HepG2 (cell line): ENCODE data around the gene SLC4A9. TPM values are rescaled to one million over a fixed set of nuclear protein-coding genes. Genes with fewer than 3 reads are reported as not detected.
A peak's percentile ranks its signal among the peaks of the same experiment; 100 is the strongest.

ENCODE experiments used
- CBX2 ChIP-seq, 2 experiments: fragments of 200-600 bp in 1 of 2; sonication (generic); formaldehyde crosslinking in 1 of 2; IDR thresholded peaks; 2 replicates each; pipeline versions ENCODE4 v1.7.0 to v1.8.1; 2018 to 2022; ENCODE audit warnings: low read depth in 2 of 2, low read length in 1 of 2, mild to moderate bottlenecking in 1 of 2, missing genetic modification reagents in 1 of 2
- FOXP1 ChIP-seq, 2 experiments: fragments of 450-650 bp in 1 of 2; IDR thresholded peaks; 2 replicates each; pipeline ENCODE4 v1.6.1; 2017 to 2018; ENCODE audit warnings: antibody characterized with exemption in 1 of 2
- HOXA7 ChIP-seq: sonication (generic); formaldehyde crosslinking; IDR thresholded peaks from 2 replicates; pipeline ENCODE4 v1.8.1; 2022; ENCODE audit warnings: mild to moderate bottlenecking, missing genetic modification reagents, moderate library complexity
- KDM3A ChIP-seq: IDR thresholded peaks from 2 replicates; pipeline ENCODE4 v1.6.1; 2018; ENCODE audit warnings: low read depth, missing compliant biosample characterization
- KDM5B ChIP-seq: sonication (generic); formaldehyde crosslinking; IDR thresholded peaks from 2 replicates; pipeline ENCODE4 v1.4.0; 2020; ENCODE audit warnings: missing genetic modification reagents, mild to moderate bottlenecking, borderline replicate concordance
- RORA ChIP-seq: sonication (generic); formaldehyde crosslinking; IDR thresholded peaks from 2 replicates; pipeline ENCODE4 v1.5.0; 2020; ENCODE audit warnings: mild to moderate bottlenecking, missing genetic modification reagents, moderate library complexity
- SRSF1 ChIP-seq: fragments of 200-400 bp; formaldehyde crosslinking; optimal IDR thresholded peaks from 2 replicates; pipeline ENCODE3; 2017; ENCODE audit warnings: mild to moderate bottlenecking, low read depth, low read length, moderate library complexity
- SRSF9 ChIP-seq: fragments of 200-400 bp; formaldehyde crosslinking; IDR thresholded peaks from 2 replicates; pipeline ENCODE4 v1.6.1; 2018; ENCODE audit warnings: borderline replicate concordance, mild to moderate bottlenecking, low read depth, low read length; ENCODE audit not compliant: insufficient read depth, poor library complexity, severe bottlenecking
- XBP1 ChIP-seq: sonication (generic); formaldehyde crosslinking; IDR thresholded peaks from 2 replicates; pipeline ENCODE4 v1.5.0; 2020; ENCODE audit warnings: missing genetic modification reagents
- ZBTB38 ChIP-seq: sonication (generic); formaldehyde crosslinking; IDR thresholded peaks from 2 replicates; pipeline ENCODE4 v1.5.1; 2020; ENCODE audit warnings: mild to moderate bottlenecking, missing genetic modification reagents
- ZBTB7B ChIP-seq: sonication (generic); formaldehyde crosslinking; IDR thresholded peaks from 2 replicates; pipeline ENCODE4 v1.4.0; 2020; ENCODE audit warnings: missing genetic modification reagents
- ZFP82 ChIP-seq: sonication (generic); formaldehyde crosslinking; IDR thresholded peaks from 2 replicates; pipeline ENCODE4 v1.5.1; 2020; ENCODE audit warnings: mild to moderate bottlenecking, missing genetic modification reagents, borderline replicate concordance
- ZNF879 ChIP-seq: sonication (generic); formaldehyde crosslinking; IDR thresholded peaks from 2 replicates; pipeline ENCODE4 v1.8.1; 2023; ENCODE audit warnings: missing genetic modification reagents
- polyA plus RNA-seq, 8 experiments: library from polyadenylated mRNA; depleted of rRNA in 3 of 8; stranded (reverse) in 7 of 8; unstranded in 1 of 8; fragments of >200 nt; fragmentation: Illumina TruSeq in 4 of 8; extraction: Trizol in 4 of 8; gene quantifications; 2 replicates each; pipeline versions ENCODE4 v1.2.1 to v1.2.3, GENCODE V29; 2011 to 2016; ENCODE audit warnings: low read depth in 4 of 8, missing spikeins in 1 of 8, mixed read lengths in 1 of 8; ENCODE audit not compliant: insufficient read depth in 1 of 8
- total RNA-seq, 5 experiments: library from RNA; depleted of rRNA; stranded (reverse); fragments of >200 nt; fragmentation: Illumina TruSeq; extraction: Trizol; gene quantifications; 2 replicates each; pipeline ENCODE4 v1.2.3, GENCODE V29; 2016; ENCODE audit warnings: low read depth in 1 of 5
- TF ChIP-seq, protein P1 (sequence below): sonication (generic); formaldehyde crosslinking; conservative IDR thresholded peaks from 2 replicates; pipeline ENCODE4 v1.4.0; 2020; ENCODE audit warnings: mild to moderate bottlenecking, missing genetic modification reagents, moderate library complexity
- TF ChIP-seq, protein P2 (sequence below): sonication (generic); formaldehyde crosslinking; IDR thresholded peaks from 2 replicates; pipeline ENCODE4 v1.8.1; 2023; ENCODE audit warnings: mild to moderate bottlenecking, moderate library complexity, missing genetic modification reagents
- TF ChIP-seq, protein P3 (sequence below): sonication (generic); formaldehyde crosslinking; IDR thresholded peaks from 2 replicates; pipeline ENCODE4 v1.5.0; 2020; ENCODE audit warnings: mild to moderate bottlenecking, missing genetic modification reagents
- TF ChIP-seq, protein P4 (sequence below): sonication (generic); formaldehyde crosslinking; IDR thresholded peaks from 2 replicates; pipeline ENCODE4 v1.8.1; 2023; ENCODE audit warnings: mild to moderate bottlenecking, missing genetic modification reagents
- TF ChIP-seq, protein P5 (sequence below), 2 experiments: sonication (generic) in 1 of 2; formaldehyde crosslinking in 1 of 2; IDR thresholded peaks; 2 replicates each; pipeline versions ENCODE4 v1.4.0 to v1.6.1; 2018 to 2020; ENCODE audit warnings: missing genetic modification reagents in 2 of 2, borderline replicate concordance in 1 of 2, low read depth in 1 of 2, mild to moderate bottlenecking in 1 of 2, missing biosample characterization in 1 of 2

The SLC4A9 gene
- total and polyA plus RNA-seq, 2 of the 13 experiments (the other 11 are each of a cell fraction or from before 2014, with no cell fraction given), result not detected

DNA sequence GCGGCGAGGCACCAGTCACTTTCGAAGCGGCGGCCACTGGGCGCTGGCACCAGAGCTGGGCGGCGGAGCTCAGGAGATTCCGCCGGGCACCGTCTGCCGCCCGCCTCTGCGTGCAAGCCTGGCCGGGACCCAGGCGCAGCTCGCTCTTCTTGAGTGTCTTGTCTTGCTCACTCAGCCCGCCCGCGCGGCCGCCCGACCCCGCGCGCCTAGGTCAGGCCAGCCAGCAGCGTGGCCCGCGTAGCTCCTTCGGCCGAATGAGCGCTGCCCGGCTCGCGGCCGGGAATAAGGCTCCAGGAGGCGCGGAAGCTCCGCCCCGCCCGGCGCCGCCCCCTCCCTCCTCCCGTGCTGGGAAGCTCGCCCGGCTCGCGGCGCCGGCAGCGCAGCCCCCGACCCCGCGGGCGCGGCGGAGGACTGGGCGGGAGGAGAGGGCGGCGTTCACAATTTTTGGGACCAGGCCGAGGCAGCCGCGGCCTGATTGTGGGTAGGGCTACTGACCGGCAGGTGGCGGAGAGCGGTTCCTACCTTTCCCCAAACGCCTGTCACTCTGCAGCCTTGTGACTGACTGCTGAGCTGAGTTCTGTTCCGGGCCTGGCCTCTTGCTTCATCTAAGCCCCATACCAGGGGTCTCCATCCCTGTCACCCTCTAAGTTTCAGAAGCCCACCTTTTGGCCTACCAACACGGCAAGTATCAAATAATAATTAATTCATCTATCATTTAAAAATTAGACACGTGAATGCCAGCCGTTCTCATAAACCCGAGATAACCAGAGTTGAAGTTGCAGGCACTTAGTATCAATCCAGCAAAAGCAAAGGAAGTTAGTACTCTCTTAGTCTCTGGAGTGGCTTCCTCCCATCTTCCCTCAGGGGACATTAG lies 13.4 kb upstream of the SLC4A9 start, which contains the start of gene HBEGF (continued):
- TF ChIP-seq, protein P1, sequence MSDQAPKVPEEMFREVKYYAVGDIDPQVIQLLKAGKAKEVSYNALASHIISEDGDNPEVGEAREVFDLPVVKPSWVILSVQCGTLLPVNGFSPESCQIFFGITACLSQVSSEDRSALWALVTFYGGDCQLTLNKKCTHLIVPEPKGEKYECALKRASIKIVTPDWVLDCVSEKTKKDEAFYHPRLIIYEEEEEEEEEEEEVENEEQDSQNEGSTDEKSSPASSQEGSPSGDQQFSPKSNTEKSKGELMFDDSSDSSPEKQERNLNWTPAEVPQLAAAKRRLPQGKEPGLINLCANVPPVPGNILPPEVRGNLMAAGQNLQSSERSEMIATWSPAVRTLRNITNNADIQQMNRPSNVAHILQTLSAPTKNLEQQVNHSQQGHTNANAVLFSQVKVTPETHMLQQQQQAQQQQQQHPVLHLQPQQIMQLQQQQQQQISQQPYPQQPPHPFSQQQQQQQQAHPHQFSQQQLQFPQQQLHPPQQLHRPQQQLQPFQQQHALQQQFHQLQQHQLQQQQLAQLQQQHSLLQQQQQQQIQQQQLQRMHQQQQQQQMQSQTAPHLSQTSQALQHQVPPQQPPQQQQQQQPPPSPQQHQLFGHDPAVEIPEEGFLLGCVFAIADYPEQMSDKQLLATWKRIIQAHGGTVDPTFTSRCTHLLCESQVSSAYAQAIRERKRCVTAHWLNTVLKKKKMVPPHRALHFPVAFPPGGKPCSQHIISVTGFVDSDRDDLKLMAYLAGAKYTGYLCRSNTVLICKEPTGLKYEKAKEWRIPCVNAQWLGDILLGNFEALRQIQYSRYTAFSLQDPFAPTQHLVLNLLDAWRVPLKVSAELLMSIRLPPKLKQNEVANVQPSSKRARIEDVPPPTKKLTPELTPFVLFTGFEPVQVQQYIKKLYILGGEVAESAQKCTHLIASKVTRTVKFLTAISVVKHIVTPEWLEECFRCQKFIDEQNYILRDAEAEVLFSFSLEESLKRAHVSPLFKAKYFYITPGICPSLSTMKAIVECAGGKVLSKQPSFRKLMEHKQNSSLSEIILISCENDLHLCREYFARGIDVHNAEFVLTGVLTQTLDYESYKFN (CRISPR knock-in tag), result no peak
- TF ChIP-seq ZBTB38 (CRISPR knock-in tag), result no peak
- no peak for TF ChIP-seq HOXA7 (CRISPR knock-in tag)
- TF ChIP-seq XBP1, result no peak
- peak; percentile 83; the same call in 1 of the 2 replicates for TF ChIP-seq KDM5B (CRISPR knock-in tag)
- TF ChIP-seq, protein P2, sequence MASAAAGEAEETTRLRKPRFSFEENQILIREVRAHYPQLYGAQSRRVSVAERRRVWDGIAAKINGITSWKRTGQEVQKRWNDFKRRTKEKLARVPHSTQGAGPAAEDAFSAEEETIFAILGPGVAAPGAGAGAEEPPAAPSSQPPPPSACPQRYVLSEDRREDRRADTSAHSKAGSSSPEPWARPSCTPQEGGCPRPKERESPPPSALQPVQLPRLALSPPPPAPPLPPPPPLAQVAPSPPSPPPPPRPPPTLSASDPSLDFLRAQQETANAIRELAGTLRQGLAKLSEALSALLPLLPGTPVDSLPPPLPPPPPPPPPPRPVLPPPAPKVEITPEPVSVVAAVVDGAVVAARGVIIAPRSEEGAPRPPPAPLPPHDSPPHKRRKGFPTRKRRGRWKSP, result no peak
- no peak for TF ChIP-seq CBX2 (IDR thresholded peaks at IDR 0.05; ENCODE audit: low read depth, low read length)
- no peak for TF ChIP-seq CBX2 (CRISPR knock-in tag; IDR thresholded peaks at IDR 0.05; ENCODE audit: low read depth)
- no peak for TF ChIP-seq RORA
- TF ChIP-seq, protein P3, sequence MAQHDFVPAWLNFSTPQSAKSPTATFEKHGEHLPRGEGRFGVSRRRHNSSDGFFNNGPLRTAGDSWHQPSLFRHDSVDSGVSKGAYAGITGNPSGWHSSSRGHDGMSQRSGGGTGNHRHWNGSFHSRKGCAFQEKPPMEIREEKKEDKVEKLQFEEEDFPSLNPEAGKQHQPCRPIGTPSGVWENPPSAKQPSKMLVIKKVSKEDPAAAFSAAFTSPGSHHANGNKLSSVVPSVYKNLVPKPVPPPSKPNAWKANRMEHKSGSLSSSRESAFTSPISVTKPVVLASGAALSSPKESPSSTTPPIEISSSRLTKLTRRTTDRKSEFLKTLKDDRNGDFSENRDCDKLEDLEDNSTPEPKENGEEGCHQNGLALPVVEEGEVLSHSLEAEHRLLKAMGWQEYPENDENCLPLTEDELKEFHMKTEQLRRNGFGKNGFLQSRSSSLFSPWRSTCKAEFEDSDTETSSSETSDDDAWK, result no peak
- no peak for TF ChIP-seq KDM3A (CRISPR knock-in tag)
- no peak for TF ChIP-seq ZFP82 (CRISPR knock-in tag)
- TF ChIP-seq FOXP1 (IDR thresholded peaks at IDR 0.05), result no peak
- TF ChIP-seq FOXP1 (CRISPR knock-in tag; IDR thresholded peaks at IDR 0.05), result no peak
- TF ChIP-seq SRSF1, result no peak
- 0 out of 2 replicates have a peak, but pooled peaks have one; percentile 46 for TF ChIP-seq ZBTB7B (CRISPR knock-in tag)
- TF ChIP-seq, protein P4, sequence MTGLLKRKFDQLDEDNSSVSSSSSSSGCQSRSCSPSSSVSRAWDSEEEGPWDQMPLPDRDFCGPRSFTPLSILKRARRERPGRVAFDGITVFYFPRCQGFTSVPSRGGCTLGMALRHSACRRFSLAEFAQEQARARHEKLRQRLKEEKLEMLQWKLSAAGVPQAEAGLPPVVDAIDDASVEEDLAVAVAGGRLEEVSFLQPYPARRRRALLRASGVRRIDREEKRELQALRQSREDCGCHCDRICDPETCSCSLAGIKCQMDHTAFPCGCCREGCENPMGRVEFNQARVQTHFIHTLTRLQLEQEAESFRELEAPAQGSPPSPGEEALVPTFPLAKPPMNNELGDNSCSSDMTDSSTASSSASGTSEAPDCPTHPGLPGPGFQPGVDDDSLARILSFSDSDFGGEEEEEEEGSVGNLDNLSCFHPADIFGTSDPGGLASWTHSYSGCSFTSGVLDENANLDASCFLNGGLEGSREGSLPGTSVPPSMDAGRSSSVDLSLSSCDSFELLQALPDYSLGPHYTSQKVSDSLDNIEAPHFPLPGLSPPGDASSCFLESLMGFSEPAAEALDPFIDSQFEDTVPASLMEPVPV (CRISPR knock-in tag), result no peak
- no peak for TF ChIP-seq ZNF879
- no peak for TF ChIP-seq SRSF9
- TF ChIP-seq, protein P5, sequence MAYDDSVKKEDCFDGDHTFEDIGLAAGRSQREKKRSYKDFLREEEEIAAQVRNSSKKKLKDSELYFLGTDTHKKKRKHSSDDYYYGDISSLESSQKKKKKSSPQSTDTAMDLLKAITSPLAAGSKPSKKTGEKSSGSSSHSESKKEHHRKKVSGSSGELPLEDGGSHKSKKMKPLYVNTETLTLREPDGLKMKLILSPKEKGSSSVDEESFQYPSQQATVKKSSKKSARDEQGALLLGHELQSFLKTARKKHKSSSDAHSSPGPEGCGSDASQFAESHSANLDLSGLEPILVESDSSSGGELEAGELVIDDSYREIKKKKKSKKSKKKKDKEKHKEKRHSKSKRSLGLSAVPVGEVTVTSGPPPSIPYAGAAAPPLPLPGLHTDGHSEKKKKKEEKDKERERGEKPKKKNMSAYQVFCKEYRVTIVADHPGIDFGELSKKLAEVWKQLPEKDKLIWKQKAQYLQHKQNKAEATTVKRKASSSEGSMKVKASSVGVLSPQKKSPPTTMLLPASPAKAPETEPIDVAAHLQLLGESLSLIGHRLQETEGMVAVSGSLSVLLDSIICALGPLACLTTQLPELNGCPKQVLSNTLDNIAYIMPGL (CRISPR knock-in tag; IDR thresholded peaks at IDR 0.05; ENCODE audit: borderline replicate concordance in 1 of 2, low read depth in 1 of 2), result peak; percentile 14 to 44; a peak in 3 of 4 replicates
